Mesodermal cell (in vitro differentiated cells): Measurements from ENCODE around the gene SLX9.

Source experiments
- H3K27ac ChIP-seq: 2 replicates; pipeline ENCODE4 v1.7.0; 2013; ENCODE audit warnings: mild to moderate bottlenecking, low read depth, low read length, moderate library complexity; ENCODE audit not compliant: severe bottlenecking
- H3K36me3 ChIP-seq: 2 replicates; pipeline ENCODE4 v1.7.1; 2013; ENCODE audit warnings: mild to moderate bottlenecking, low read length, moderate library complexity; ENCODE audit not compliant: control insufficient read depth, insufficient read depth
- H3K4me1 ChIP-seq: one replicate; pipeline ENCODE4 v1.7.1; 2013; ENCODE audit warnings: mild to moderate bottlenecking, low read length; ENCODE audit not compliant: insufficient read depth, control insufficient read depth, poor library complexity, severe bottlenecking
- H3K4me3 ChIP-seq: 2 replicates; pipeline ENCODE4 v1.7.0; 2013; ENCODE audit warnings: low read length, control low read depth, mild to moderate bottlenecking; ENCODE audit not compliant: insufficient read depth, poor library complexity, severe bottlenecking; ENCODE audit errors: extremely low read depth
- H3K9me3 ChIP-seq: 2 replicates; pipeline ENCODE4 v1.7.1; 2013; ENCODE audit warnings: mild to moderate bottlenecking, low read length, moderate library complexity; ENCODE audit not compliant: control insufficient read depth
- WGBS, 2 experiments: methylation state at CpG; one replicate each; pipeline ENCODE4 v1.1.5; 2013; ENCODE audit warnings: missing lambda C conversion rate in 2 of 2; ENCODE audit not compliant: insufficient coverage in 2 of 2; 5-methylcytosine and 5-hydroxymethylcytosine counted together

The SLX9 gene

DNA sequence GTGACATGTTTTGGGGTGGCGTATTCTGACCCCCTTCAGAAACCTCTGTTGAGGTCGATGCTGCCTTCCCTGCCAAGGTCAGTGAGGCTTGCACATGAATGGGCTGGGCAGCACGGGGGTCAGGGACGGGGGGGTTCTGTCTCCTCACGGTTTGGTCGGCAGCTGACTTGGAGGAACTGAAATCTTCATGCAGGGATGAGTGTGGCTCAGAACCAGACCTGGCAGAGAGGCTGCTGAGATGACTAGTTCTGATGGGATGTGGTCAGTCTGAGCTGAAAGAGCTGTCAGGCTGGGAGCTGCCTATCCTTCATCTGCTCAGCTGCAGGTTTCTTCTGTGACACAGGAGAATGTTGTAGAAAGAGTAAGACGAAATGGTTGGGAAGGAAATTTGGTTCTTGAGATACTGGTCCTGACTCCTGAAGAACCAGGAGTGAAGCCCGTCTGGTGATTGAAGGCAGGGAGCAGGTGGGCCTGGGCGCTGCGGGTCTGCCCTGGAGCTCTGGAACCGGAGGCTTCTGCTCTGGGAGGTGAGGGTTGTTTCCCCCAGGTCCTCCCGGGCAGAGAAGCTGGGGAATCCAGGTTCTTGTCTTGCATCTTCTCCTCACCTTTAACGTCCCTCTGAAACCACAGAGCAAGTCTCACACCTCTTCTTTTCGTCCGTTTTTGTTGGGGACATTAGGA lies 3.3 kb downstream of the SLX9 start:
- no peak overlapping the region for H3K4me3 ChIP-seq
- no peaks in the 10 kb centered on the region for H3K9me3 ChIP-seq
- peaks cover 61% of the 10 kb centered on the region for H3K36me3 ChIP-seq
- peaks cover 16% of the 10 kb centered on the region for H3K4me1 ChIP-seq
- no peak overlapping the region for H3K27ac ChIP-seq
- 95 to 96% methylated on average over 11 to 14 of the region's 15 CpGs for WGBS, 2 experiments

DNA sequence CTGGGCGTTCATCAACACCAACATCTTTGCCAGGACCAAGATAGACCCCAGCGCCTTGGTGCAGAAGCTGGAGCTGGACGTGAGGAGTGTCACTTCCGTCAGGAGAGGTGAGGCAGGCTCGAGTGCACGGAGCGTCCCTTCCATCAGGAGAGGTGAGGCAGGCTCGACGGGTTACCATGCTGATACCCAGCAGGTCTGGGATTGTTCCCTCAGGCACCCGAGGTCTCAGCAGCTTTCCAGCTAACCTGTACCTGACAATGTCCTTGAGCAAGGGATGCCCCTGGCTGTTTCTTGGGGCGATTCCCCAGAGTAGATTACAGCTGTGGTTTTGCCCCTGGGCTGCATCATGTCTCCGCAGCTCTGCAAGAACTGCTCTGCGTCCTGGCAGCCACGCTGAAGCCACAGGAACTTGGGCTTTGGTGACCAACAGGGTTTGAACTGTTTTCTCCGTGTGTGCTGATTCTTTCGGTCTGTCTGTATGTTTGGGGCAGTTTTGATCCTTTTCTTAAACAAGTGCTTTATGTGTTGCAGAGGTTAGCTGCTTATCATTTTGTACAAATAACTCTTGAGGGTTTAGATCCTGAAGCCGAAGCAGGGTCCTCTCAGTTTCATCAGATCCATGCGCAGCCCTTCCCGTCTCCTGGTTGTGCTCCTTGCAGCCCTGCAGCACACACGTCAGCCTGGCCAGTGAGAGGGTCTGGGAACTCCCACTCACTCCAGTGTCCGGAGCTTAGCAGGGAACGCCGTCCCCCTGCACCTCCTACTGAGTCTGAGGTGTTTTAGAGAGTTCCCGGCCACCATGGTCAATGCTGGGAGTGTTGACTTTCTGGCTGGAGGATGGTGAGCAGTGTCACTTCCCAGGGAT lies 4.1 kb downstream of the SLX9 start:
- Histone ChIP-seq H3K4me1 (peaks cover 14% of the 10 kb centered on the region), H3K36me3 (peaks cover 65% of the 10 kb centered on the region), H3K4me3 (no peak overlapping the region), H3K9me3 (no peaks in the 10 kb centered on the region), H3K27ac (no peak overlapping the region)
- WGBS, 2 experiments = 92 to 93% methylated on average over 17 to 20 of the region's 24 CpGs

DNA sequence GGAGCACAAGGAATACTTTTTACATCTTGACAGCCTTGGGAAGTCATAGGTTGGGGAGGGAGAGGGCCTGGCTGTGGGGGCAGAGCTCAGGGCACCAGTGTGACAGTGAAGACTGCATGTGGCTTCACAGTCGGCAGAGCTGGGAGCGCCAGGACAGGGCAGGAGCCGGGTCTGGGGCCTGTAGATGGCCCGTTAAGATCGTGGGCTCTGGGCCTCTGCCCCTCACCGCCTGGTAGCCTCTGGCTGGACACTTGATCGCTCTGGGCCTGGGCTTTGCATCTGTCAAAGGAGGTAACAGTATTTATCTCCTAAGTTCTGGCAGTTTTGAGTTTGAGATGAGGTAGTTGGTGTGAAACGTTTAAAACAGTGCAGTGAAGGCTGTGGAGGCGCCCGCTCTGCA lies 4.8 kb downstream of the SLX9 start:
- Histone ChIP-seq H3K27ac (no peak overlapping the region), H3K9me3 (no peaks in the 10 kb centered on the region), H3K36me3 (peaks cover 65% of the 10 kb centered on the region), H3K4me1 (peaks cover 10% of the 10 kb centered on the region), H3K4me3 (no peak overlapping the region)
- WGBS, 2 experiments = 99 to 100% methylated on average over 7 to 10 of the region's 10 CpGs

DNA sequence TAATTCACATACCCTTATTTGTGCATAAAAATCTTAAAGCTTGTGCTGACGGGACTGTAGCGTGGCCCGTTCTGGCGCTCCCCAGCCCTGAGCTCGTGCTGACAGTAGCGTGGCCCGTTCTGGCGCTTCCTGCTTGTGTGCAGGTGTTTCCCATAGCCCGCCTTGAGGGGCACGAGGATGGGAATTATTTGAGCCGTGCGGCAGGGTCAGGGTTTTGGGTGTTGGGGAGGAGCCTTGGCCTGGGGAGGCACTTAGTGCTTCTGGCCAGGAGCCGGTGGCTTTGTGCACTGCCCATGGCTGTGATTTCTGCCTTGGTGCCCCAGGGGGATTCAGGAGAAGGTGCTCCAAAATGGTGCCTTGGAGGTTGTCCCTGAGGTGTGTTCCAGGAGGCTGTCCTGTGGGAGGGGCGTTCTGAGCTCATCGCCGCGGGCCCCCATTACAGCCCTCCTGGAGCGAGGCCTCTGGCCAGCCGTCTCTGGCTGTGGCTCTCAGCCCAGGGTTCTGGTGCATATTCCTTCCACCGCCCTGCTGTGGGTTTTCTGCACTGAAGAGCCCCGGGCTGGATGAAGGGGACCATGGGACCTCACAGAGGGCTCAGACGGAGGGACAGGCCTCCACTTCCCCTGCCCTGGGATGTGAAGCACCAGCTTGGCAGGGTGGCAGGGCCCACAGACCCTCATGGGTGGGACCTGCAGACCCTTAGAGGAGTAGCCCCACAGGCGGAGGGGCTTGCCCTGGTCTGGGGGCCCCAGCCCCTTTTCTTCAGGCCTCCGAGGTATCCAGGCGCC lies 6.6 kb downstream of the SLX9 start:
- Histone ChIP-seq H3K27ac (no peak overlapping the region), H3K4me3 (no peak overlapping the region), H3K9me3 (no peaks in the 10 kb centered on the region), H3K4me1 (peaks cover 5% of the 10 kb centered on the region), H3K36me3 (peaks cover 76% of the 10 kb centered on the region)
- 87 to 94% methylated on average over 23 to 24 of the region's 25 CpGs for WGBS, 2 experiments

DNA sequence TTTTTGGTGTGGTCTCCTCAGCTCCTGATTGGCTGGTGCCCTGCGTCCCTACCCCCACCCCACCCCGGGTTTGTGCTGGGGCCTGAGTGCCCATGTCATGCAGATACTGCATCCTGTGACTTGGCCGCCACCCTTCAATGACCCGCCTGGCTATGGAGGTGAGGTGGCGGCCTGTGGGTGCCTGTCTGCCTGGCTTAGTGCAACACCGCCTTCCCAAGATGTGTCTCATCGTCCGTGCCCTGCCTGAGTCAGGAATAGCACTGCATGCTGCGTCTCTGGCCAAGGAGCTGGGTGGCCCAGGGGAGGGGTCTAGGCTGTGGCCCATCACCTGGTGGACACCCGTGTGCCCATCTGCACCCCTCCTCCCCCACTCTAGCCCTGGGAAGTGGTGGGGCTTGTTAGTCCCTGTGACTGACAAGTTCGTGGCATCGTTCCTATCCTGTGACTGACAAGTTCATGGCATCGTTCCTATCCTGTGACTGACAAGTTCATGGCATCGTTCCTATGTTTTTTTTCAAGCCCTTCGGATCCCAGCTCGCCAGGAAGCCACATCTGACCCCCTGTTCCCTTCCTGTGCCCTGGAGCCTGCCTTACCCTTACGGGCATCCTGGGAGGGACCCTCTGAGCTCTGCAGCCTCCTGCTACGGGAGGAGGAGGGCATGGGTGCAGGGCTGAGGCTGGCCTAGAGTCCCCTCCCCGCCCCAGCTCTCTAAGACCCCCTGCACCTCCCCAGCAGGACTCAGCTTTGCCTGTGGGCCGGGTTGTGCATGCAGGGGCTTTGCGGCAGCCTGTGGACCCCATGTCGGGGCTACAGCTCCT lies 7.5 kb downstream of the SLX9 start:
- peaks cover 2% of the 10 kb centered on the region for H3K4me1 ChIP-seq
- 91 to 96% methylated on average over 15 to 20 of the region's 22 CpGs for WGBS, 2 experiments

DNA sequence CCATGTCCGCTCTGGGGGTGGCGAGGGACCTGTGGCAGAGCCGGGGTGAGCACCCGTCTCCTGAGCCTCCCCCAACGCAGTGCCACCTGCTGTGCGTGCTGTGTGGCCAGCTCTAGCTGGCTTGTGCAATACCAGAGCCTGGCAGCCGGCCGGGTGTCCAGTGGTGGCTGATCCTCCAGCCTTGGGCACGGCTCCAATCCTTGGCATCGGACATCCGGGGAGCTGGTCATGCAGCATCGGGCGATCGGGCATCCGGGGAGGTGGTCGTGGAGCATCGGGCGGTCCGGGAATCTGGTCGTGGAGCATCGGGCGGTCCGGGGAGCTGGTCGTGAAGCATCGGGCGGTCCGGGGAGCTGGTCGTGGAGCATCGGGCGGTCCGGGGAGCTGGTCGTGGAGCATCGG lies 8.1 kb downstream of the SLX9 start:
- Histone ChIP-seq H3K9me3 (no peaks in the 10 kb centered on the region), H3K4me3 (no peak overlapping the region), H3K36me3 (peaks cover 71% of the 10 kb centered on the region), H3K27ac (no peak overlapping the region), H3K4me1 (no peaks in the 10 kb centered on the region)
- 94 to 95% methylated on average over 30 to 33 of the region's 33 CpGs for WGBS, 2 experiments

More for the DNA sequence above, 7.5 kb downstream of the SLX9 start:
- Histone ChIP-seq H3K9me3 (no peaks in the 10 kb centered on the region), H3K27ac (no peak overlapping the region), H3K4me3 (no peak overlapping the region), H3K36me3 (peaks cover 71% of the 10 kb centered on the region)

DNA sequence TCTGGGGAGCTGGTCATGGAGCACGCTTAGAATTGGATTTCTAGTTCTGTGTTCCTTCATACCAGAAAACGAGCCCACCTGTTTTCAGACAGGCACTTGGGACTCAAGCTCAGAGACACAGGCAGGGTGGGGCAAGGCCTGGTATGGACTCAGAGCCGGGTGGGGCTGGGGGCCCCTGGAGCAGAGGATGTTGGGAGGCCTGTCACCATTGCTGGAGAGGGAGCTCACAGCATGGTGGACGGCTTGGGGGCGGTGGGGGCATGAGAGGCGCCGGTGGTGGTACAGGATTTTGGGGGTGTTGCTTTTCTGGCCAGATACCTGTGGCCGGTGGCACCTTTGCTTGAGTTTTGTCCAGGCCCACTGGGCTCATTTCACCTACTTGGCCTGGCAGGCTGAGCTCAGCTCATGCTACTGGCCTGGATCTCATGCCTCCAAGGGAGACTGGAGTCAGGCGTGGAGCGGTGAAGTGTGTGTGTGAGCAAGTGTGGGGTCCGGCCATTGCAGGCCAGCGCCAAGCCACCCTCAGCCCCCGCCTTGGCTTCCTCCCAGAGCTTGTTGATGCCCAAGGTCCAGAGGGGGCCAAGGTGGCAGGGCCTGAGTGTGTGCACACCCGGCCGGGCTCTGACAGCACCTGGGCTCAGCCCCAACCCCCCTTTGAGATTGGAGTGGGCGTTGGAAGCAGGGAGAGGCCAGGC lies 8.7 kb downstream of the SLX9 start:
- Histone ChIP-seq H3K27ac (no peak overlapping the region), H3K36me3 (peaks cover 66% of the 10 kb centered on the region), H3K4me3 (no peak overlapping the region), H3K4me1 (no peaks in the 10 kb centered on the region), H3K9me3 (no peaks in the 10 kb centered on the region)
- WGBS, 2 experiments = 89 to 92% methylated on average over 12 to 15 of the region's 16 CpGs

DNA sequence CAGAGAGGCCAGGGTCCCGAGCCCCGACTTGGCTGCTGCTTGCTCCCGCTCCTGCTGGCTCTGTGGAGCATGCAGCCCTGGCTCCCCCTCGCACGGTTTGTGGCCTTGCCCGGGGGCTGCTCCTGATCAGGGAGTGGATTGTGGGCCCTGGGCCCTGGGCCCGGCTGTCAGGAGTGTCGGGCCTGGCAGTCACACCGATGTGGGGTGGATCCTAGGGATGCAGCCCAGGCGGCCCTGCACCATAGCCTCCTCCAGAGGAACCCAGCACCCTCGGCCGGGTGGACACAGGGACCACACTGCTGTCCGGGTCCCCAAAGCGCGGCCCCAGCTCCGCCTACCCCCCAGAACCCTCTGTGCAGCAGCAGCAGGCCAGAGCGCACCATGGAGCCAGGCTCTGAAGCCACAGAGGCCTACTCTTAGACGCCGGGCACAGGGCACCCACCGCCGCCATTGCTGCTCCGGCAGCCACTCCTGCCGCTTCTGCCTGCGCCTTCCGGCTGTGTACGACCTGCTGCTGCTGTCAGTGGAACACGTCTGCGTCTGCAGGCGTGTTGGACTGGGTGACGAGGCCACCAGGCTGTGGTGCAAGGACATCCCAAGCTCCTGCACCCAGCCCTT lies 9.4 kb downstream of the SLX9 start:
- no peaks in the 10 kb centered on the region for H3K9me3 ChIP-seq
- no peak overlapping the region for H3K27ac ChIP-seq
- H3K36me3 ChIP-seq = peaks cover 59% of the 10 kb centered on the region
- 86 to 92% methylated on average over 26 to 30 of the region's 30 CpGs for WGBS, 2 experiments
- no peak overlapping the region for H3K4me3 ChIP-seq
- no peaks in the 10 kb centered on the region for H3K4me1 ChIP-seq

DNA sequence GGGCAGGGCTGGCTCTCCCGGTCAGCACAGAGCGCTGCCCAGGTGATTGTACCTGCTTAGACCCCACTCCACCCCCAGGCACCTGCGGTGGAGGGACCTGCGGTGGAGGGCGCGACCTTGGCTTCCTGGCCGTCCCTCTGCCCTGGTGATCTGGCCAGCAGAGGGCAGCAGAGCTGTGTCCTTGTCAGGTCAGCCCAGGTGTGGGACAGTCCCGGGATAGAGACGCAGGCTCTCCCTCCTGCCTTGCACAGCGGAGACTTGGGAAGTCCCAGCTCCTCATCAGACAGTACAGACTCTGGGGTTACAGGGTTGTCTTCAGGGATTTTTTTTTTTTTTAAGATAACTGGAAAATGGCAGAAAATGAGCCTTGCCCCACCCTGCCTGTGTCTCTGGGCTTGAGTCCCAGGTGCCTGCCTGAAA lies 10.0 kb downstream of the SLX9 start:
- H3K4me1 ChIP-seq = no peaks in the 10 kb centered on the region
- H3K36me3 ChIP-seq = peaks cover 53% of the 10 kb centered on the region
- no peak overlapping the region for H3K4me3 ChIP-seq
- no peak overlapping the region for H3K27ac ChIP-seq
- 19 to 27% methylated on average over 9 of the region's 10 CpGs for WGBS, 2 experiments
- H3K9me3 ChIP-seq = no peaks in the 10 kb centered on the region
